GM12878 (cell line): ENCODE results near the gene GP9. TPM values are rescaled to one million over a fixed set of nuclear protein-coding genes. Genes with fewer than 3 reads are reported as not detected.

Experiments used
- ATAC-seq: fragments of 200-7000 bp; cut with Tn5 transposase; 3 replicates; pipeline ENCODE4 v1.9.1; 2020; ENCODE audit warnings: mild to moderate bottlenecking, moderate library complexity
- BruUV-seq: library from RNA; stranded (reverse); fragments of 400-500 nt; replicated peaks from 2 replicates; lab custom pipeline; 2021; lab: Mats Ljungman, UMichigan
- CTCF ChIA-PET: fragments of 300-600 bp; sonication (Branson Sonifier 250); formaldehyde crosslinking; extraction: SDS; loops from one replicate; lab custom pipeline; 2021; ENCODE audit warnings: inconsistent platforms; lab: Yijun Ruan, JAX
- POLR2A ChIA-PET: fragments of 350-600 bp; formaldehyde crosslinking; extraction: SDS; loops from one replicate; lab custom pipeline; 2021; ENCODE audit warnings: inconsistent platforms; lab: Charles Lee
- RAD21 ChIA-PET: fragments of 300-600 bp; sonication (Branson Sonifier 250); formaldehyde crosslinking; loops from one replicate; lab custom pipeline; 2023; ENCODE audit warnings: antibody characterized with exemption; ENCODE audit not compliant: unreplicated experiment; lab: Charles Lee
- SMC1A ChIA-PET: fragments of 300-600 bp; sonication (Branson Sonifier 250); formaldehyde crosslinking; loops from one replicate; lab custom pipeline; 2023; ENCODE audit not compliant: unreplicated experiment, uncharacterized antibody; lab: Charles Lee
- DNase-seq: peaks from one replicate; pipeline ENCODE4 v3.0.0-alpha.2; 2011; ENCODE audit warnings: low read depth, low spot score
- FAIRE-seq: peaks from 3 replicates; lab custom pipeline; 2011; peaks lifted over from hg19 to GRCh38; lab: Jason Lieb, UNC
- H2AFZ ChIP-seq: 2 replicates; pipeline ENCODE4 v1.6.0; 2011; ENCODE audit warnings: low read depth, low read length, control low read depth; ENCODE audit not compliant: control insufficient read depth
- H3K27ac ChIP-seq: 2 replicates; pipeline ENCODE4 v1.5.1; 2011; ENCODE audit warnings: control low read depth; ENCODE audit not compliant: control insufficient read depth, insufficient read depth
- H3K27me3 ChIP-seq, 2 experiments: replicated peaks in 1 of 2; 2 replicates each; pipeline versions ENCODE4 v1.6.0 to v1.6.1; 2011; ENCODE audit warnings: low read length in 1 of 2; ENCODE audit not compliant: control insufficient read depth in 2 of 2, insufficient read depth in 2 of 2
- H3K36me3 ChIP-seq, 2 experiments: 2 replicates each; pipeline ENCODE4 v1.5.1; 2011; ENCODE audit warnings: low read length in 1 of 2; ENCODE audit not compliant: control insufficient read depth in 2 of 2, insufficient read depth in 2 of 2
- H3K4me1 ChIP-seq: 2 replicates; pipeline ENCODE4 v1.6.1; 2011; ENCODE audit warnings: mild to moderate bottlenecking, low read length, moderate library complexity, mixed read lengths; ENCODE audit not compliant: control insufficient read depth, insufficient read depth
- H3K4me2 ChIP-seq: 2 replicates; pipeline ENCODE4 v1.6.0; 2011; ENCODE audit warnings: control low read depth; ENCODE audit not compliant: control insufficient read depth, insufficient read depth
- H3K4me3 ChIP-seq: fragments of 200-600 bp; sonication (generic); 2 replicates; pipeline ENCODE4 v1.5.1; 2016
- H3K79me2 ChIP-seq: 2 replicates; pipeline ENCODE4 v1.6.0; 2011; ENCODE audit warnings: low read length; ENCODE audit not compliant: control insufficient read depth, insufficient read depth
- H3K9ac ChIP-seq: 2 replicates; pipeline ENCODE4 v1.8.0; 2011; ENCODE audit warnings: low read length, control low read depth, mixed read lengths; ENCODE audit not compliant: control insufficient read depth, insufficient read depth
- H3K9me3 ChIP-seq: replicated peaks from 3 replicates; pipeline ENCODE4 v1.5.1; 2011; ENCODE audit warnings: mild to moderate bottlenecking, low read length; ENCODE audit not compliant: control insufficient read depth, insufficient read depth
- H4K20me1 ChIP-seq: 2 replicates; pipeline ENCODE4 v1.6.0; 2011; ENCODE audit not compliant: control insufficient read depth, insufficient read depth
- NFYB ChIP-seq: IDR thresholded peaks from 2 replicates; pipeline ENCODE4 v1.6.1; 2011; ENCODE audit warnings: low read depth, mild to moderate bottlenecking, low read length, improper control_type of control experiment, moderate library complexity; ENCODE audit not compliant: insufficient read depth
- PAX8 ChIP-seq: fragments of 450-650 bp; IDR thresholded peaks from 2 replicates; pipeline ENCODE4 v1.6.1; 2017; ENCODE audit warnings: mild to moderate bottlenecking, moderate library complexity
- SIX5 ChIP-seq: IDR thresholded peaks from 2 replicates; pipeline ENCODE4 v1.6.1; 2011; ENCODE audit warnings: mild to moderate bottlenecking, low read depth, low read length, moderate library complexity; ENCODE audit not compliant: severe bottlenecking
- USF1 ChIP-seq: IDR thresholded peaks from 2 replicates; pipeline ENCODE4 v1.6.1; 2011; ENCODE audit warnings: borderline replicate concordance, low read depth, mild to moderate bottlenecking, moderate library complexity, mixed read lengths, low read length; ENCODE audit not compliant: insufficient read depth; ENCODE audit errors: extremely low read length
- WGBS: methylation state at CpG from one replicate; pipeline ENCODE4 v1.1.6; 2016; ENCODE audit warnings: low lambda C conversion rate; ENCODE audit not compliant: insufficient replicate concordance, insufficient coverage; ENCODE audit errors: missing lambda C conversion rate; 5-methylcytosine and 5-hydroxymethylcytosine counted together
- in situ Hi-C: fragments of 300-500 bp; cut with MboI; formaldehyde crosslinking; loops from 9 replicates; pipeline ENCODE4 v1.14.3; 2018; ENCODE audit warnings: mixed read lengths
- intact Hi-C: fragments of 100-400 bp; cut with micrococcal nuclease; formaldehyde crosslinking; loops from one replicate; pipeline ENCODE4 v1.14.2; 2022; ENCODE audit not compliant: unreplicated experiment
- polyA plus RNA-seq, 11 experiments: library from polyadenylated mRNA; depleted of rRNA in 4 of 11; unstranded in 6 of 11; stranded (reverse) in 5 of 11; fragments of >200 nt; fragmentation: Nextera tagmentation in 4 of 11; fragmentation: Illumina TruSeq in 1 of 11; extraction: Ambion mirVana in 4 of 11; extraction: Trizol in 1 of 11; gene quantifications; 1 replicate in 1 of 11; 2 replicates in 10 of 11; pipeline versions ENCODE4 v1.2.1 to v1.2.3, GENCODE V29; 2011 to 2016; ENCODE audit warnings: inconsistent platforms in 2 of 11, missing spikeins in 2 of 11, low read depth in 1 of 11
- total RNA-seq, 4 experiments: library from RNA; depleted of rRNA in 3 of 4; stranded (reverse); fragments of >200 nt in 3 of 4; fragmentation: Illumina TruSeq in 1 of 4; extraction: Trizol in 1 of 4; gene quantifications; 2 replicates each; pipeline versions ENCODE4 v1.2.1 to v1.2.3, GENCODE V29; 2013 to 2021

Gene GP9
- total and polyA plus RNA-seq, 10 of the 15 experiments (the other 5 are each of a cell fraction or from before 2014, with no cell fraction given): 0.15 TPM; not detected in 9

- DNase-seq (no peak), ATAC-seq (peak; percentile 72), FAIRE-seq (no peak)
- no peak overlapping the region for H2AFZ ChIP-seq
- H3K4me1 ChIP-seq: no peaks in the 10 kb centered on the region
- WGBS: 48% methylated on average over 6 of the region's 6 CpGs
- no TSS peak for BruUV-seq
- no peak for TF ChIP-seq PAX8
- TF ChIP-seq SIX5: no peak
- TF ChIP-seq USF1: peak; percentile 74
- TF ChIP-seq NFYB: peak; percentile 74
- in situ Hi-C loops: no loop called here
- intact Hi-C loops: no loop called here
- no peaks in the 10 kb centered on the region; a peak in 2 of 4 replicates for H3K27me3 ChIP-seq
- ChIA-PET POLR2A (no interaction called here), CTCF (interaction anchor here (1.2 kb wide), 1 partner anchor 19 kb away, joined by 3 read pairs; no protein-coding TSS in a partner anchor), SMC1A (no interaction called here), RAD21 (no interaction called here)
- no peak overlapping the region for H3K4me3 ChIP-seq
- H3K9ac ChIP-seq: no peak overlapping the region
- H3K36me3 ChIP-seq: no peaks in the 10 kb centered on the region
- H4K20me1 ChIP-seq: no peaks in the 10 kb centered on the region
- no peak overlapping the region for H3K4me2 ChIP-seq
- no peaks in the 10 kb centered on the region; the same call in 2 of the 3 replicates for H3K9me3 ChIP-seq
- H3K79me2 ChIP-seq: no peaks in the 10 kb centered on the region
- H3K27ac ChIP-seq: no peak overlapping the region
Observed at GRCh38 chr3:129034642-129035041, 25.9 kb upstream of the GP9 start.
